Ectodermal cell (in vitro differentiated cells): ENCODE measurements around the gene TSC22D4.
"Not testable (repeated sequence)": the region's sequence is repeated elsewhere in the genome, so short reads cannot be mapped to it uniquely, and the experiment has no call there.

ENCODE experiments used
- H3K27ac ChIP-seq: 2 replicates; pipeline ENCODE4 v1.7.0; 2013; ENCODE audit warnings: mild to moderate bottlenecking, low read depth, low read length; ENCODE audit not compliant: insufficient read depth, poor library complexity, severe bottlenecking
- H3K27me3 ChIP-seq: 2 replicates; pipeline ENCODE4 v1.7.0; 2013; ENCODE audit warnings: mild to moderate bottlenecking, low read length; ENCODE audit not compliant: insufficient read depth, control insufficient read depth, poor library complexity, severe bottlenecking
- H3K36me3 ChIP-seq: one replicate; pipeline ENCODE4 v1.7.0; 2013; ENCODE audit warnings: low read length; ENCODE audit not compliant: control insufficient read depth, insufficient read depth
- H3K4me1 ChIP-seq: one replicate; pipeline ENCODE4 v1.7.0; 2013; ENCODE audit warnings: low read length; ENCODE audit not compliant: control insufficient read depth, insufficient read depth
- H3K4me3 ChIP-seq: 2 replicates; pipeline ENCODE4 v1.7.0; 2013; ENCODE audit warnings: low read depth, low read length, control low read depth; ENCODE audit not compliant: insufficient read depth
- H3K9me3 ChIP-seq: 2 replicates; pipeline ENCODE4 v1.7.0; 2013; ENCODE audit warnings: mild to moderate bottlenecking, low read length, moderate library complexity; ENCODE audit not compliant: control insufficient read depth
- WGBS, 2 experiments: methylation state at CpG; one replicate each; pipeline ENCODE4 v1.1.7; 2013; ENCODE audit warnings: missing lambda C conversion rate in 2 of 2; 5-methylcytosine and 5-hydroxymethylcytosine counted together

TSC22D4 gene

DNA sequence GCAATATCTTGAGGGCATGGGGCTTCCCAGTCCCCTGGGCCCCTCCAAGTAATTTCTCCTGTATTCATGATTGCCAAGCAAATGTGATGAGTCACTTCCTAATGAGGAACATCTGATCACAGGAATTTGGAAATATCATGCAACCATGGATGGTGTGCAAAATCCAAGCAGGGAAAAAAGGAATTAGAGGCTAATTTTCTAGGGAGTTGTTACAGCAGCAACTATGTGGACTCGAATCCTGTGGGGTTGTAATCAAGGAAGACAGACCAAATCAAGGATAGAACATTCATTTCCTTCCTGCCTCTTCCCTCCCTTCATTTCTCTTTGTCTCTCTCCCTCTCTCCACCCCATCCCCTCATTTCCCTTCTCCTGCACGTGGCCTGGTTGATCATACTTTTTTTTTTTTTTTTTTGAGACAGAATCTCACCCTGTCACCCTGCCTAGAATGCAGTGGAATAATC, 36.1 kb upstream of the TSC22D4 start:
- Histone ChIP-seq H3K27ac (no peak overlapping the region), H3K4me1 (no peaks in the 10 kb centered on the region), H3K36me3 (no peaks in the 10 kb centered on the region), H3K4me3 (no peak overlapping the region), H3K9me3 (no peaks in the 10 kb centered on the region), H3K27me3 (no peaks in the 10 kb centered on the region)
- WGBS, 2 experiments = 64 to 66% methylated on average over 2 of the region's 2 CpGs

DNA sequence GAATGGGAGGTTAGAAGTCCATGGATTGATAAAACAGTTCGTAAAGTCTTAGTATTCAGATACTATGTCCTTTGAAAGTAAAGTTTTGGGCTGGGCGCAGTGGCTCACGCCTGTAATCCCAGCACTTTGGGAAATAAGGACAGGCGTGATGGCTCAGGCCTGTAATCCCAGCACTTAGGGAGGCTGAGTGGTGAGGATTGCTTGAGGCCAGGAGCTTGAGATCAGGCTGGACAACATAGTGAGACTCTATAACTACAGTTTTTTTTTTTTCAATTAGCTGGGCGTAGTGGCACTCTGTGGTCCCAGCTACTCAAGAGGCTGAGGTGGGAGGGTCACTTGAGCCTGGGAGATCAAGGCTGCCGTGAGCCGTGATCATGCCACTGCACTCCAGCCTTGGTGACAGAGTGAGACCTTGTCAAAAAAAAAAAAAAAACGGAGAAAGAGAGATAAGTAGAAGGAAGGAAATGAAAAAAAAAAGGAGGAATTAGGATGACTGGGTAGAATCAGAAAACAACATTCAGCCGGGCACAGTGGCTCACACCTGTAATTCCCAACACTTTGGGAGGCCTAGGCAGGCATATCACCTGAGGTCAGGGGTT, 34.3 kb upstream of the TSC22D4 start:
- Histone ChIP-seq H3K4me3 (no peak overlapping the region), H3K27ac (no peak overlapping the region), H3K9me3 (no peaks in the 10 kb centered on the region), H3K36me3 (no peaks in the 10 kb centered on the region), H3K27me3 (no peaks in the 10 kb centered on the region), H3K4me1 (no peaks in the 10 kb centered on the region)
- WGBS, 2 experiments = 84 to 88% methylated on average over 9 of the region's 9 CpGs

DNA sequence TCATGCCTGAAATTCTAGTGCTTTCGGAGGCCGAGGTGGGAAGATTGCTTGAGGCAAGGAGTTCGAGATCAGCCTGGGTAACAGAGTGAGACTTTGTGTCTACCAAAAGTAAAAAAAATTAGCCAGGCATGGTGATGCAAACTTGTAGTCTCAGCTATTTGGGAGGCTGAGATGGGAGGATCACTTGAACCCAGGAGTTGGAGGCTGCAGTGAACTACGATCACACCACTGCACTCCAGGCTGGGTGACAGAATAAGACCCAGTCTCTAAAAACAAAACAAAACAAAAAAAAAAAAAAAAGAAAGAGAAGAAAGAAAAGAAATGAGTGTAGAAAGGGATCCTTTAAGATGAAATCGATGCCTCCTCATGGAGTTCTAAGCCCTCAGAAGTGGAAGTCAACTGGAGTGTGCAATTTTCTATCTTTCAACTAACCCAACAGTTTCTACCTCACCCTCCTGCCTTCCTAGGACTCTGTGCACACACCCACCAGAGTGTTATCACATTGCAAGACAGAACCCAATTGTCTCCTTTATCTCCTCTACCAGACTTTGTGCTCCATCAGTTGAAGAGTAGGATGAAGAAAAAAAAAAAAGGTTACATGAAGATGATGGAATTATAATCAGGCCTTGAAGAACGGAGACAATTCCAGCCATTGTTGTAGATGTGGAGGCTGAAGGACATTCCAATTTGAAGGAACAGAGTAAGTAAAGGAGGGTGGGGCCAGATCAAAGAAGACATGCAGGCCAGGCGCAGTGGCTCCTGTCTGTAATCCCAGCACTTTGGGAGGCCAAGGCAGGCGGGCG, 31.6 kb upstream of the TSC22D4 start:
- no peaks in the 10 kb centered on the region for H3K9me3 ChIP-seq
- no peak overlapping the region for H3K27ac ChIP-seq
- H3K36me3 ChIP-seq = no peaks in the 10 kb centered on the region
- WGBS, 2 experiments = 89 to 94% methylated on average over 8 to 9 of the region's 9 CpGs
- H3K4me3 ChIP-seq = no peak overlapping the region
- H3K27me3 ChIP-seq = no peaks in the 10 kb centered on the region
- H3K4me1 ChIP-seq = no peaks in the 10 kb centered on the region

DNA sequence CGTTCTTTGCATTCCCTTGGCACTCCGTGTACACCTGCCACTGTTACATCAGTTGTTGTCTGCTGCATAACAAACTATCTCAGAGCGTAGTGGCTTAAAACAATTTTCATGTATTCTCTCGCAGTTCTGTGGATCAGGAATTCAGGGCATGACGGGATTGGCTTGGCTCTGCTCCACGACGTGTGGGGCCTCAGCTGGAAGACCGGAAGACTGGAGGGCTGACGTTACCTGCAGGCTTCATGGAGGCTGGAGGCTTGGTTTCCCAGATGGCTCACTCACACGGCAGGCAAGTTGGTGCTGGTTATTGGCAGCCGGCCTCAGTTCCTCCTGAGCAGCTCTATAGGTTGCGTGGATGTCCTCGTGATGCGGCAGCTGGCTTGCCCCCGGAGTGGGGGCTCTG, 30.2 kb upstream of the TSC22D4 start:
- whole genome bisulfite sequencing, 2 experiments = 88 to 89% methylated on average over 15 of the region's 15 CpGs
- Histone ChIP-seq H3K27me3 (no peaks in the 10 kb centered on the region), H3K4me1 (no peaks in the 10 kb centered on the region), H3K9me3 (no peaks in the 10 kb centered on the region), H3K36me3 (no peaks in the 10 kb centered on the region), H3K27ac (no peak overlapping the region), H3K4me3 (no peak overlapping the region)

DNA sequence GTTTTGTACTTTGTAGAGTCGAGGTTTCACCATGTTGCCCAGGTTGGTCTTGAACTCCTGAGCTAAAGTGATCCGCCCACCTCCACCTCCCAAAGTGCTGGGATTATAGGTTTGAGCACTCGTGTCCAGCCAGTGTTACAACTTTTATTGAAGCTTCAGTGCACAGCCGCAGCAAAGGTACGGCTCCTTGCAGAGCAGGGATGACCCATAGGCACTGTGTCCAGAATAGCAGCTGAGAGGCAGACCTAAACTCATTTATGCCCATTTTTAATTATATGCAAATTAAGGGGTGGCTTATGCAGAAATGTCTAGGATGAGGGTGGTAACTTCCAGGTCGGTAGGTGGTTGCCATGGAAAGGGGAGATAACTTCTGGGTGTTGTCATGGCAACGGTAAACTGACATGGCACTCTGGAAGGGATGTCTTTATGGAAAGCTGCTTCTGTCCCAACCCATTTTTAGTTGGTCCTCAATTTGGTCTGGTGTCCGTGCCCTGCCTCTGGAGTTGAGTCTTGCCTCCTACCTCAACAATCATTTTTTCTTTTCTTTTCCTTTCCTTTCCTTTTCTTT, 27.4 kb upstream of the TSC22D4 start:
- Histone ChIP-seq H3K36me3 (no peaks in the 10 kb centered on the region), H3K9me3 (no peaks in the 10 kb centered on the region), H3K4me3 (no peak overlapping the region), H3K4me1 (no peaks in the 10 kb centered on the region), H3K27me3 (no peaks in the 10 kb centered on the region), H3K27ac (no peak overlapping the region)
- WGBS, 2 experiments = 71 to 75% methylated on average over 8 of the region's 8 CpGs

DNA sequence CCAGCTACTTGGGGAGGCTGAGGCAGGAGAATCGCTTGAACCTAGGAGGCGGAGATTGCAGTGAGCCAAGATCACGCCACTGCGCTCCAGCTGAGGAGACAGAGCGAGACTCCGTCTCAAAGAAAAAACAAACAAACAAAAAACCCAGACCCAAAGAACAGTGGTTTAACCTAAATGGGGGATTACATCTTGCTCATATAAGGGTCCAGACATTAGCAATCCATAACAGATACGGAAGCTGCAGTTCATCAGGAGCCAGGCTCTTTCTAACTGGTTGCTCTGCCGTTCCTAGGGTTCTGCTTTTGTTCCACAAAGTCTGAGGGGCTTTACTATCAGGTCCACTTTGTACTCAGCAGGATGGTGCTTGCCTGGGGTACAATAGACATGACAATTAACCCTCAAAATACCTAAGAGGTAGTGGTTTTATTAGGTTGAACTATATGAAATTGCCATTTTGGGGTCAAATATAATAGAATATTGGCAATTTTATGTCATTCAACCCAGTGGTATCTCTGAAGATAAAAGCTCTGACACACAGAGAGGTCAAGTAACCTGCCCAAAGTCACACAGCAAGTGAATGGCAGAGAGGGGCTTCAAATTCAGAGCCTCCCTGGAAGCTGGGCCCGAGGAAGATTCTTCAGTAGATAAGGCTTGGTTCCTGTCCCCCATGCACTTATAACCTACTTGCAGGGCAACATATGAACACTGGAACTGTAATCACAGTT, 26.0 kb upstream of the TSC22D4 start:
- no peaks in the 10 kb centered on the region for H3K27me3 ChIP-seq
- no peak overlapping the region for H3K27ac ChIP-seq
- WGBS, 2 experiments = 78 to 79% methylated on average over 9 of the region's 9 CpGs

DNA sequence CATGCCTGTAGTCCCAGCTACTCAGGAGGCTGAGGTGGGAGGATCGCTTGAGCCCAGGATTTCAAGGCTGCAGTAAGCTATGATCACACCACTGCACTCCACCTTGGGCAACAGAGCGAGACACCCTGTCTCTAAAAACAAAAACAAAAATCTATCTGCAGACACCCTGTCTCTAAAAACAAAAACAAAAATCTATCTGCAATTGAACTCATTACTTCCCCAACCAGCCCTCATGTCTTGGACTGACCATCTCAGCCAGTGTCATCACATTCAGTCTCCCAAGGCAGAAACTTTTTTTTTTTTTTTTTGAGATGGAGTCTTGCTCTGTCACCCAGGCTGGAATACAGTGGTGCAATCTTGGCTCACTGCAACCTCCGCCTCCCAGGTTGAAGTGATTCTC, 25.0 kb upstream of the TSC22D4 start:
- not testable (repeated sequence) for H3K27ac ChIP-seq, H3K36me3 ChIP-seq, H3K4me3 ChIP-seq, H3K9me3 ChIP-seq, H3K4me1 ChIP-seq, H3K27me3 ChIP-seq
- WGBS, 2 experiments = 93 to 95% methylated on average over 3 of the region's 3 CpGs

More for the DNA sequence above, 26.0 kb upstream of the TSC22D4 start:
- Histone ChIP-seq H3K9me3 (no peaks in the 10 kb centered on the region), H3K4me3 (no peak overlapping the region), H3K36me3 (no peaks in the 10 kb centered on the region), H3K4me1 (no peaks in the 10 kb centered on the region)

DNA sequence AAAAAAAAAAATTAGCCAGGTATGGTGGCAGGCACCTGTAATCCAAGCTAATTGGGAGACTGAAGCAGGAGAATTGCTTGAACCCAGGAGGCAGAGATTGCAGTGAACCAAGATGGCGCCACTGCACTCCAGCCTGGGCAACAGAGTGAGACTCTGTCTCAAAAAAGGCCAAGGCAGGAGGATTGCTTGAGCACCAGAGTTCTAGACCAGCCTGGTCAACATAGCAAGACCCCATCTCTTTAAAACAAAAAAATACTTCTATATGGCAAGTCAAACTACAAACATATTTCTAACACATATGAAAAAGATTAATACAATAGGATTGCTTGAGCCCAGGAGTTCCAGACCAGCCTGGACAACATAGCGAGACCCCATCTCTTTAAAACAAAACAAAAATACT, 21.7 kb upstream of the TSC22D4 start:
- not testable (repeated sequence) for H3K4me1 ChIP-seq, H3K27me3 ChIP-seq, H3K27ac ChIP-seq, H3K9me3 ChIP-seq, H3K36me3 ChIP-seq, H3K4me3 ChIP-seq
- WGBS, 2 experiments = 88 to 92% methylated on average over 1 to 2 of the region's 2 CpGs

DNA sequence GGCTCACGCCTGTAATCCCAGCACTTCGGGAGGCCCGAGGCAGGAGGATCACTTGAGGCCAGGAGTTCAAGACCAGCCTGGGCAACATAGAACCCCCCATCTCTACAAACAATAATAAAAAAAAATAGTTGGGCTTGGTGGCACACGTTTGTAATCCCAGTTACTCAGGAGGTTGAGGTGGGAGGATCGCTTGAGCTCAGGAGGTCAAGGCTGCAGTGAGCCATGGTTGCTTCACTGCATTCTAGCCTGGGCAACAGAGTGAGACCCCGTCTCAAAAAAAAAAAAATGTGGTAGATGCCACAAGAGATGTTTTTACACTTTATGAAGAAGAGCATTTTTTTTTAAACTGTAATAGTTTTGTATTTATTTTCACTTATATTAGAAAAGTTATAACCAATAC, 17.5 kb upstream of the TSC22D4 start:
- Histone ChIP-seq H3K4me1 (no peaks in the 10 kb centered on the region), H3K36me3 (no peaks in the 10 kb centered on the region), H3K27me3 (peaks cover 4% of the 10 kb centered on the region), H3K4me3 (no peak overlapping the region), H3K27ac (no peak overlapping the region), H3K9me3 (no peaks in the 10 kb centered on the region)
- WGBS, 2 experiments = 92 to 94% methylated on average over 6 of the region's 6 CpGs
